Coronary artery (tissue), 2 donors: Measurements from ENCODE around the gene APBB1IP.
A peak's percentile ranks its signal among the peaks of the same experiment; 100 is the strongest.

Experiments used
- DNase-seq: peaks from one replicate; pipeline ENCODE4 v3.0.0-alpha.2; 2017; ENCODE audit warnings: low spot score
- H3K27ac ChIP-seq, 2 donors: fragments of 200-600 bp; sonication (generic); one replicate each; pipeline ENCODE4 v1.5.1; 2016 to 2019
- H3K4me3 ChIP-seq: fragments of 200-600 bp; sonication (generic); 2 replicates; pipeline ENCODE4 v1.5.1; 2016; ENCODE audit warnings: mild to moderate bottlenecking, moderate library complexity
- CTCF ChIP-seq: fragments of 200-600 bp; sonication (generic); IDR thresholded peaks from one replicate; pipeline ENCODE4 v1.5.1; 2019; ENCODE audit warnings: antibody characterized with exemption

The APBB1IP gene

DNA sequence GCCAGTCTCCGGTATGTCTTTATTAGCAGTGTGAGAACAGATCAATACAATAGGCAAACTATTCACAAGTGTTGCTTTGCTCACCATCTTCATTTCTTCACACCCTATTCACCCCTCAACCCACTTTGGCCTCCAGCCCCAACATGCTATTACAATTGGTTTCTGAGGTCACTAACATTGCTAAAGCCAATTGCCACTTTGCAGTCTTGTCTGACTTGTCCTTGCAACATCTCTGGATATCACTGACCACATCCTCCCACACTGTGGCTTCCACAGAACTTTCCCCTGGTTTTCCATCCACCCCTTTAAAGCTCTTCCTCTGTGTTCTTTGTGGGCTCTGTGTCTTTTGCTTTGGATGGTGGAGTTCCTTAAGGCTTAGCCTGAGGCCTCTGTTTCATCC, 5.2 kb upstream of the APBB1IP start:
- DNase-seq: no peak
- TF ChIP-seq CTCF: no peak
- Histone ChIP-seq H3K4me3 (no peak overlapping the region), H3K27ac (no peak overlapping the region)

- DNase-seq: no peak
- no peak overlapping the region for H3K27ac ChIP-seq
- H3K4me3 ChIP-seq: no peak overlapping the region
- TF ChIP-seq CTCF: no peak
These were observed 2.3 kb upstream of the APBB1IP start for GRCh38 chr10:26435852-26436251.

GRCh38 chr10:26436848-26437247, 1.3 kb upstream of the APBB1IP start:
- no peak for TF ChIP-seq CTCF
- DNase-seq: no peak
- H3K27ac ChIP-seq: no peak overlapping the region
- H3K4me3 ChIP-seq: no peak overlapping the region

GRCh38 chr10:26438534-26439341, 597 bp downstream of the APBB1IP start:
- TF ChIP-seq CTCF: no peak
- Histone ChIP-seq H3K4me3 (peak overlapping the region; percentile 68), H3K27ac (peak overlapping the region; percentile 23 to 83)
- peak; percentile 75 for DNase-seq

DNA sequence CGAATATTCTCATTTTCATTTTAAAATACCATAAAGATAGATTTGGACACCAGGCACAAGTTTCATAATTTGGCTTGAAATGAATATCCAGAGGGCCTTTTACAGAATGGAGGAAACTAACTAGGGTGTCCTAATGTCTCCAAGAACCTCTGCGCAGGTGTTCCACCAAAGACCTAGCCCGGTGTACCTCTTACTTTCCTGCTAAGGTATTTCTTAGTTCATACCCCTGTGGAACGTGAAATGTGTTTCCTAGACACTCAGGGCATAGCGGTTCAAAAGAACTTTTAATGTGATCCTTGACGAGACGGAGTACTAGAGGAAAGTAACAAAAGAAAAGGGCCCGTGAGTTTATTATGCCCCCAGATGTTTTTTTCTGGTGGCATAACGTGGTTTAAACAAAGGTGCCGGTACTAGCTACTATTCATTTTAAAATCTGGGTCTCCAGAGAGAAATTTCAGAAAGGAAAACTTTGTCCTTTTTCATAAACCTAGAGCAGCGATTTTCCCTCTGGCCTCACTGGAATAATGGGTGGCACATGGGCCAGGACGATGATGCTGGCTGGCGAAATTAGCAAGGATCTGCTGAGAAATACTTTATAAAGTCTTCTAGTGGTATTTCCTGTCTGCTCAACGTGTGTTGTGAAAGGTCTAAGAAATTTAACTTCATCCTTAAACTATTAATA, 1.4 kb downstream of the APBB1IP start:
- Histone ChIP-seq H3K4me3 (peak overlapping the region; percentile 68), H3K27ac (peak overlapping the region in 1 of 2 donors; percentile 83)
- DNase-seq: no peak
- no peak for TF ChIP-seq CTCF

GRCh38 chr10:26440088-26440470, 1.9 kb downstream of the APBB1IP start:
- no peak overlapping the region for H3K27ac ChIP-seq
- DNase-seq: no peak
- no peak for TF ChIP-seq CTCF
- no peak overlapping the region for H3K4me3 ChIP-seq
